K562 (cell line): ENCODE data around the gene FDX2. TPM values are rescaled to one million over a fixed set of nuclear protein-coding genes. Genes with fewer than 3 reads are reported as not detected.
A peak's percentile ranks its signal among the peaks of the same experiment; 100 is the strongest.

ENCODE experiments used
- CBX8 ChIP-seq: fragments of 200-600 bp; sonication (generic); IDR thresholded peaks from 2 replicates; pipeline ENCODE4 v1.6.1; 2012; ENCODE audit warnings: borderline replicate concordance, mixed run types, low read depth, mild to moderate bottlenecking, moderate library complexity, mixed read lengths, low read length, control low read depth, inconsistent platforms; ENCODE audit not compliant: poor library complexity, severe bottlenecking; ENCODE audit errors: extremely low read depth
- ERF ChIP-seq: fragments of 450-650 bp; formaldehyde crosslinking; IDR thresholded peaks from 2 replicates; pipeline ENCODE4 v1.4.0; 2020; ENCODE audit warnings: mild to moderate bottlenecking, mixed read lengths
- FIP1L1 ChIP-seq: fragments of 200-400 bp; formaldehyde crosslinking; IDR thresholded peaks from 2 replicates; pipeline ENCODE4 v1.6.1; 2018; ENCODE audit warnings: mild to moderate bottlenecking, low read depth, low read length; ENCODE audit not compliant: poor library complexity, severe bottlenecking
- GTF2B ChIP-seq: IDR thresholded peaks from 2 replicates; pipeline ENCODE4 v1.6.1; 2011; ENCODE audit not compliant: insufficient read length; ENCODE audit errors: extremely low read depth
- KDM5B ChIP-seq: fragments of 200-600 bp; sonication (generic); IDR thresholded peaks from 2 replicates; pipeline ENCODE4 v1.6.1; 2012; ENCODE audit warnings: low read depth, mild to moderate bottlenecking, moderate library complexity, low read length, control low read depth, inconsistent platforms; ENCODE audit not compliant: insufficient replicate concordance
- MAFG ChIP-seq: fragments of 450-650 bp; conservative IDR thresholded peaks from 2 replicates; pipeline ENCODE4 v1.6.1; 2016; ENCODE audit warnings: missing genetic modification characterization, missing compliant biosample characterization
- MEIS2 ChIP-seq: fragments of 450-650 bp; IDR thresholded peaks from 2 replicates; pipeline ENCODE4 v1.6.1; 2014; ENCODE audit warnings: mild to moderate bottlenecking; ENCODE audit not compliant: partially characterized antibody
- NCOA6 ChIP-seq: fragments of 450-650 bp; IDR thresholded peaks from 2 replicates; pipeline ENCODE4 v1.6.1; 2017; ENCODE audit warnings: mild to moderate bottlenecking
- NFE2L1 ChIP-seq: fragments of 450-650 bp; IDR thresholded peaks from 2 replicates; pipeline ENCODE4 v1.6.1; 2016; ENCODE audit warnings: missing genetic modification characterization, low read depth, mild to moderate bottlenecking, missing compliant biosample characterization, moderate library complexity, borderline replicate concordance
- RCOR1 ChIP-seq, 2 experiments: IDR thresholded peaks; 2 replicates each; pipeline ENCODE4 v1.6.1; 2012; ENCODE audit warnings: low read depth in 2 of 2, low read length in 2 of 2, borderline replicate concordance in 1 of 2, improper control_type of control experiment in 1 of 2
- SREBF1 ChIP-seq: fragments of 150-350 bp; IDR thresholded peaks from 2 replicates; pipeline ENCODE4 v1.6.1; 2014; ENCODE audit warnings: antibody characterized with exemption, low read depth, low read length, borderline replicate concordance
- TFAM ChIP-seq: fragments of 250-450 bp; sonication (Bioruptor Pico); conservative IDR thresholded peaks from 2 replicates; pipeline ENCODE4 v1.5.0; 2021; ENCODE audit warnings: mild to moderate bottlenecking, moderate library complexity
- ZNF263 ChIP-seq: sonication (generic); formaldehyde crosslinking; IDR thresholded peaks from 2 replicates; pipeline ENCODE4 v1.8.0; 2022; ENCODE audit warnings: mild to moderate bottlenecking, missing genetic modification reagents, borderline replicate concordance
- ZNF318 ChIP-seq, 2 experiments: fragments of 450-650 bp; IDR thresholded peaks; 2 replicates each; pipeline ENCODE4 v1.6.1; 2016; ENCODE audit warnings: mild to moderate bottlenecking in 2 of 2, borderline replicate concordance in 1 of 2, low read depth in 1 of 2, moderate library complexity in 1 of 2
- ZNF436 ChIP-seq: fragments of 250-450, 450-650 bp; sonication (Bioruptor Pico); formaldehyde crosslinking; IDR thresholded peaks from 2 replicates; pipeline ENCODE4 v1.7.0; 2020; ENCODE audit warnings: mild to moderate bottlenecking
- ZNF445 ChIP-seq: fragments of 250-450 bp; sonication (Bioruptor Pico); IDR thresholded peaks from 2 replicates; pipeline ENCODE4 v1.4.0; 2020; ENCODE audit warnings: low read depth, mild to moderate bottlenecking, moderate library complexity
- ZNF76 ChIP-seq: fragments of 250-450 bp; sonication (Bioruptor Pico); IDR thresholded peaks from 2 replicates; pipeline ENCODE4 v1.4.0; 2020; ENCODE audit warnings: mild to moderate bottlenecking, moderate library complexity, borderline replicate concordance
- polyA plus RNA-seq, 8 experiments: library from polyadenylated mRNA; depleted of rRNA in 4 of 8; stranded (reverse) in 5 of 8; unstranded in 3 of 8; fragments of >200 nt; fragmentation: Nextera tagmentation in 2 of 8; fragmentation: Illumina TruSeq in 1 of 8; extraction: Ambion mirVana in 2 of 8; extraction: Trizol in 1 of 8; gene quantifications; 2 replicates each; pipeline versions ENCODE4 v1.2.1 to v1.2.3, GENCODE V29; 2011 to 2014; ENCODE audit warnings: inconsistent platforms in 1 of 8, missing spikeins in 1 of 8
- total RNA-seq, 7 experiments: library from RNA; depleted of rRNA in 6 of 7; stranded (reverse); fragments of >200 nt in 6 of 7; fragmentation: Illumina TruSeq in 2 of 7; extraction: Trizol in 2 of 7; gene quantifications; 2 replicates each; pipeline versions ENCODE4 v1.2.1 to v1.2.3, GENCODE V29; 2011 to 2021; ENCODE audit warnings: low replicate concordance in 1 of 7

Gene FDX2
- total and polyA plus RNA-seq, 9 of the 15 experiments (the other 6 are each of a cell fraction or from before 2014, with no cell fraction given): 2.5 to 49.8 (median 29.7) TPM

- TF ChIP-seq ZNF318 (IDR thresholded peaks at IDR 0.05; ENCODE audit: borderline replicate concordance in 1 of 2, low read depth in 1 of 2): no peak
- TF ChIP-seq ERF (CRISPR knock-in tag): no peak
- TF ChIP-seq ZNF76 (CRISPR knock-in tag): no peak
- TF ChIP-seq CBX8: no peak
- TF ChIP-seq ZNF263 (CRISPR knock-in tag): no peak
- TF ChIP-seq TFAM: no peak
- TF ChIP-seq NCOA6: peak; percentile 81; the same call in 1 of the 2 replicates
- no peak for TF ChIP-seq MAFG (tag)
- peak; percentile 69 for TF ChIP-seq KDM5B
- no peak for TF ChIP-seq NFE2L1 (tag)
- no peak for TF ChIP-seq ZNF445 (CRISPR knock-in tag)
- TF ChIP-seq RCOR1 (IDR thresholded peaks at IDR 0.05; ENCODE audit: borderline replicate concordance in 1 of 2, low read depth in 2 of 2, low read length in 2 of 2): no peak
- TF ChIP-seq FIP1L1: peak; percentile 62
- no peak for TF ChIP-seq ZNF436 (CRISPR knock-in tag)
- TF ChIP-seq SREBF1: no peak
- TF ChIP-seq GTF2B: no peak
- TF ChIP-seq MEIS2: no peak
These were observed 19.0 kb upstream of the FDX2 start (continued) for GRCh38 chr19:10334588-10335351.
